Measurements from ENCODE around the gene TLN1.

DNA sequence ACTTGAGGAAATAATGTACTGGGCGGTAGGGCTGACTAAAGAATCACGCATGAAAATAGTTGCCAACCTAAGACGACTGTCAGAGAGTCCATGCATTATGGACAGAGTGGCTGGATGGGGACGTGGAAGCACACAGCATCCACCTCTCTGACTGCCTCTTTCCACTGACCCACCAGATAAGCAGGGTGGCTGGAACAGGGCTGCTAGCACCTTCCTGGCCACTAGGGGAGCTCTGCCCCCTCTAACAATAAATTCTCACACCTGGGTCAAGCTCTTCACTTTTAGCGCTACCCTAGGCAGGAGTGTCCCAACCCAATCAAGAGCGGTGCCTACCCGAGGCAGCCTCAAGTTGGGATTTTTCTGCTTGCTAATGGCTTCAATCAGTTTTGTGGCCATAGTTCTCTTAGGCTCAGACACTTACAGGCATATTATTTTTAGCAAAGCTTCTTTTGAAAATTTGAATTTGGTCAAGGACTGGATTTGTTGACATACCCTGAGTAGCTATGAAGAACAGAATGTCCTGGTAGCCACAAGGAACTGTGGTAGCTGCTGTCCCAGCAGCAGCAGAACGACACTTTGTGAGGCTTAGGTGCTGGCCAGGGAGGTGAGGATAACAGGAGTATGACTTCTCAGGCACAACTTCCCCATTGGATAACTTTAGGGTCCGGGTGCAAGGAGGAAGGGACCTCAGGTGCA, 35.3 kb downstream of the TLN1 start:
- TF ChIP-seq, protein P1, sequence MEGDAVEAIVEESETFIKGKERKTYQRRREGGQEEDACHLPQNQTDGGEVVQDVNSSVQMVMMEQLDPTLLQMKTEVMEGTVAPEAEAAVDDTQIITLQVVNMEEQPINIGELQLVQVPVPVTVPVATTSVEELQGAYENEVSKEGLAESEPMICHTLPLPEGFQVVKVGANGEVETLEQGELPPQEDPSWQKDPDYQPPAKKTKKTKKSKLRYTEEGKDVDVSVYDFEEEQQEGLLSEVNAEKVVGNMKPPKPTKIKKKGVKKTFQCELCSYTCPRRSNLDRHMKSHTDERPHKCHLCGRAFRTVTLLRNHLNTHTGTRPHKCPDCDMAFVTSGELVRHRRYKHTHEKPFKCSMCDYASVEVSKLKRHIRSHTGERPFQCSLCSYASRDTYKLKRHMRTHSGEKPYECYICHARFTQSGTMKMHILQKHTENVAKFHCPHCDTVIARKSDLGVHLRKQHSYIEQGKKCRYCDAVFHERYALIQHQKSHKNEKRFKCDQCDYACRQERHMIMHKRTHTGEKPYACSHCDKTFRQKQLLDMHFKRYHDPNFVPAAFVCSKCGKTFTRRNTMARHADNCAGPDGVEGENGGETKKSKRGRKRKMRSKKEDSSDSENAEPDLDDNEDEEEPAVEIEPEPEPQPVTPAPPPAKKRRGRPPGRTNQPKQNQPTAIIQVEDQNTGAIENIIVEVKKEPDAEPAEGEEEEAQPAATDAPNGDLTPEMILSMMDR (IDR thresholded peaks at IDR 0.05; ENCODE audit: low read length), result peak; percentile 92
- TF ChIP-seq EZH2phosphoT487 (IDR thresholded peaks at IDR 0.05; ENCODE audit: low read length), result no peak
- TF ChIP-seq EZH2 (optimal IDR thresholded peaks at IDR 0.05; ENCODE audit: low read depth, low read length), result no peak

All from MM.1S (cell line).